Measurements from ENCODE around the gene LRRC57. TPM values are rescaled to one million over a fixed set of nuclear protein-coding genes. Genes with fewer than 3 reads are reported as not detected.
A peak's percentile ranks its signal among the peaks of the same experiment; 100 is the strongest.

LRRC57 gene
- total and polyA plus RNA-seq, 2 of the 13 experiments (the other 11 are each of a cell fraction or from before 2014, with no cell fraction given): 5.8 to 14.8 TPM

- TF ChIP-seq XRCC5 (optimal IDR thresholded peaks at IDR 0.05; ENCODE audit: low read length) (peak; percentile 62), ZMAT3 (CRISPR knock-in tag; conservative IDR thresholded peaks at IDR 0.05) (peak; percentile 50; the same call in 1 of the 2 replicates), ATF2 (CRISPR knock-in tag; IDR thresholded peaks at IDR 0.05) (peak; percentile 96), HNF4G (IDR thresholded peaks at IDR 0.05; ENCODE audit: borderline replicate concordance, low read depth, low read length) (no peak), HNF4G (CRISPR knock-in tag; IDR thresholded peaks at IDR 0.05; ENCODE audit: borderline replicate concordance, low read depth) (0 out of 2 replicates have a peak, but pooled peaks have one; percentile 41), EP300 (IDR thresholded peaks at IDR 0.05; ENCODE audit: low read depth in 2 of 2, low read length in 2 of 2) (no peak), EP300 (CRISPR knock-in tag; IDR thresholded peaks at IDR 0.05; ENCODE audit: borderline replicate concordance) (no peak), SMYD3 (CRISPR knock-in tag; IDR thresholded peaks at IDR 0.05) (0 out of 2 replicates have a peak, but pooled peaks have one; percentile 66), MLLT10 (CRISPR knock-in tag; IDR thresholded peaks at IDR 0.05) (no peak), FOXM1 (CRISPR knock-in tag; IDR thresholded peaks at IDR 0.05) (no peak), NCOR1 (IDR thresholded peaks at IDR 0.05; ENCODE audit: borderline replicate concordance, low read length) (no peak), NR0B2 (CRISPR knock-in tag; IDR thresholded peaks at IDR 0.05) (peak; percentile 85), KDM1A (CRISPR knock-in tag; IDR thresholded peaks at IDR 0.05) (no peak), NBN (conservative IDR thresholded peaks at IDR 0.05) (no peak), PBX3 (CRISPR knock-in tag; IDR thresholded peaks at IDR 0.05; ENCODE audit: borderline replicate concordance) (no peak), ATF7-NPFF (CRISPR knock-in tag; IDR thresholded peaks at IDR 0.05; ENCODE audit: low read depth) (0 out of 2 replicates have a peak, but pooled peaks have one; percentile 34), ATAD3A (CRISPR knock-in tag; IDR thresholded peaks at IDR 0.05) (no peak), HINFP (CRISPR knock-in tag; IDR thresholded peaks at IDR 0.05; ENCODE audit: low read depth) (peak; percentile 64; the same call in 1 of the 2 replicates), THAP7 (CRISPR knock-in tag; IDR thresholded peaks at IDR 0.05) (0 out of 2 replicates have a peak, but pooled peaks have one; percentile 11), ZNF263 (CRISPR knock-in tag; IDR thresholded peaks at IDR 0.05) (peak; percentile 45; the same call in 1 of the 2 replicates), RAD21 (CRISPR knock-in tag; IDR thresholded peaks at IDR 0.05) (no peak), ZBTB44 (CRISPR knock-in tag; IDR thresholded peaks at IDR 0.05) (peak; percentile 87; the same call in 1 of the 2 replicates), ZNF451 (CRISPR knock-in tag; IDR thresholded peaks at IDR 0.05) (no peak)
These were observed at the start of gene LRRC57, which contains the start of gene HAUS2 (continued) for GRCh38 chr15:42548249-42549031.

Measured in HepG2 (cell line).